Suprapubic skin (tissue), 4 donors: ENCODE results near the gene SEC14L3. TPM values are rescaled to one million over a fixed set of nuclear protein-coding genes. Genes with fewer than 3 reads are reported as not detected.

ENCODE experiments used
- DNase-seq, 2 donors: peaks; one replicate each; pipeline ENCODE4 v3.0.0-alpha.2; 2019; ENCODE audit warnings: low spot score in 2 of 2
- H3K27ac ChIP-seq: fragments of 200-600 bp; sonication (generic); one replicate; pipeline ENCODE4 v1.5.1; 2019
- H3K27me3 ChIP-seq: fragments of 200-600 bp; sonication (generic); one replicate; pipeline ENCODE4 v1.5.1; 2019
- H3K36me3 ChIP-seq: fragments of 200-600 bp; sonication (generic); one replicate; pipeline ENCODE4 v1.5.1; 2019
- H3K4me1 ChIP-seq: fragments of 200-600 bp; sonication (generic); one replicate; pipeline ENCODE4 v1.5.1; 2019
- H3K4me3 ChIP-seq: fragments of 200-600 bp; sonication (generic); one replicate; pipeline ENCODE4 v1.5.1; 2019; ENCODE audit warnings: mild to moderate bottlenecking
- H3K9me3 ChIP-seq: fragments of 200-600 bp; sonication (generic); one replicate; pipeline ENCODE4 v1.5.1; 2019
- CTCF ChIP-seq, 2 donors: fragments of 200-600 bp in 1 of 2; fragments of 450-650 bp in 1 of 2; sonication (generic) in 1 of 2; IDR thresholded peaks; one replicate each; pipeline ENCODE4 v1.5.1; 2016 to 2019; ENCODE audit warnings: antibody characterized with exemption in 2 of 2, mild to moderate bottlenecking in 1 of 2, moderate library complexity in 1 of 2
- EP300 ChIP-seq: sonication (generic); formaldehyde crosslinking; IDR thresholded peaks from one replicate; pipeline ENCODE4 v1.6.1; 2017; ENCODE audit warnings: antibody characterized with exemption
- POLR2A ChIP-seq, 2 donors: fragments of 450-650 bp; IDR thresholded peaks; one replicate each; pipeline ENCODE4 v1.6.1; 2017; ENCODE audit warnings: antibody characterized with exemption in 2 of 2, mild to moderate bottlenecking in 2 of 2, moderate library complexity in 2 of 2
- POLR2AphosphoS5 ChIP-seq, 3 donors: sonication (generic); formaldehyde crosslinking; IDR thresholded peaks; one replicate each; pipeline ENCODE4 v1.6.1; 2017; ENCODE audit warnings: antibody characterized with exemption in 3 of 3
- WGBS: methylation state at CpG from one replicate; pipeline ENCODE4 v1.1.5; 2018; 5-methylcytosine and 5-hydroxymethylcytosine counted together
- total RNA-seq, 4 donors: library from RNA; depleted of rRNA; stranded (reverse); fragments of >200 nt; gene quantifications; one replicate each; pipeline ENCODE4 v1.1.0, GENCODE V29; 2016

Gene SEC14L3
- total RNA-seq, 4 donors from 2014 or later, result not detected

GRCh38 chr22:30426388-30427353 lies 45.1 kb downstream of the SEC14L3 start:
- peak; percentile 91 to 93 for DNase-seq
- Histone ChIP-seq H3K27ac (peak overlapping the region; percentile 47), H3K36me3 (no peaks in the 10 kb centered on the region), H3K4me1 (peaks cover 48% of the 10 kb centered on the region), H3K4me3 (peak overlapping the region; percentile 60), H3K9me3 (no peaks in the 10 kb centered on the region), H3K27me3 (no peaks in the 10 kb centered on the region)
- WGBS, result 46% methylated on average over 26 of the region's 29 CpGs
- TF ChIP-seq POLR2A (IDR thresholded peaks at IDR 0.05), result no peak
- TF ChIP-seq POLR2AphosphoS5 (IDR thresholded peaks at IDR 0.05), result peak in 2 of 3 donors; percentile 11 to 16
- no peak for TF ChIP-seq EP300
- TF ChIP-seq CTCF (IDR thresholded peaks at IDR 0.05), result peak; percentile 31 to 69

GRCh38 chr22:30425616-30426387 lies 46.0 kb downstream of the SEC14L3 start, which contains the start of gene MTFP1:
TSS of gene MTFP1 (plus strand) at chr22:30425768. CDS start at chr22:30425880, 112 bp downstream.
- Histone ChIP-seq H3K36me3 (no peaks in the 10 kb centered on the region), H3K4me1 (peaks cover 57% of the 10 kb centered on the region), H3K27ac (peak within 1 kb of the TSS; percentile 47), H3K4me3 (peak within 1 kb of the TSS; percentile 66), H3K27me3 (no peaks in the 10 kb centered on the region), H3K9me3 (no peaks in the 10 kb centered on the region)
- peak; percentile 76 to 80 for DNase-seq
- WGBS, result 3% methylated on average over 33 of the region's 61 CpGs
- TF ChIP-seq CTCF (IDR thresholded peaks at IDR 0.05), result no peak
- no peak for TF ChIP-seq POLR2AphosphoS5 (IDR thresholded peaks at IDR 0.05)
- no peak for TF ChIP-seq EP300
- TF ChIP-seq POLR2A (IDR thresholded peaks at IDR 0.05), result no peak

GRCh38 chr22:30425327-30425615 lies 46.5 kb downstream of the SEC14L3 start:
- no peak for DNase-seq
- 7% methylated on average over 9 of the region's 9 CpGs for WGBS
- H3K36me3 ChIP-seq, result no peaks in the 10 kb centered on the region
- H3K9me3 ChIP-seq, result no peaks in the 10 kb centered on the region
- H3K4me1 ChIP-seq, result peaks cover 62% of the 10 kb centered on the region
- H3K27me3 ChIP-seq, result no peaks in the 10 kb centered on the region
- H3K27ac ChIP-seq, result no peak overlapping the region
- peak overlapping the region; percentile 60 for H3K4me3 ChIP-seq
- no peak for TF ChIP-seq POLR2AphosphoS5 (IDR thresholded peaks at IDR 0.05)
- TF ChIP-seq EP300, result no peak
- TF ChIP-seq POLR2A (IDR thresholded peaks at IDR 0.05), result no peak
- TF ChIP-seq CTCF (IDR thresholded peaks at IDR 0.05), result no peak

GRCh38 chr22:30424534-30425326 lies 47.1 kb downstream of the SEC14L3 start:
- no peaks in the 10 kb centered on the region for H3K36me3 ChIP-seq
- H3K27me3 ChIP-seq, result no peaks in the 10 kb centered on the region
- DNase-seq, result no peak
- WGBS, result 34% methylated on average over 20 of the region's 20 CpGs
- TF ChIP-seq POLR2AphosphoS5 (IDR thresholded peaks at IDR 0.05) (no peak), CTCF (IDR thresholded peaks at IDR 0.05) (no peak), EP300 (no peak), POLR2A (IDR thresholded peaks at IDR 0.05) (no peak)
- peaks cover 67% of the 10 kb centered on the region for H3K4me1 ChIP-seq
- no peaks in the 10 kb centered on the region for H3K9me3 ChIP-seq
- peak overlapping the region; percentile 66 for H3K4me3 ChIP-seq
- peak overlapping the region; percentile 99 for H3K27ac ChIP-seq
